Middle frontal gyrus (tissue), 1 donor: ENCODE results near the gene CCDC110.

Source experiments
- DNase-seq: peaks from one replicate; pipeline ENCODE4 v3.0.0-alpha.2; 2015; ENCODE audit warnings: low spot score; ENCODE audit errors: extremely low spot score

CCDC110 gene

DNA sequence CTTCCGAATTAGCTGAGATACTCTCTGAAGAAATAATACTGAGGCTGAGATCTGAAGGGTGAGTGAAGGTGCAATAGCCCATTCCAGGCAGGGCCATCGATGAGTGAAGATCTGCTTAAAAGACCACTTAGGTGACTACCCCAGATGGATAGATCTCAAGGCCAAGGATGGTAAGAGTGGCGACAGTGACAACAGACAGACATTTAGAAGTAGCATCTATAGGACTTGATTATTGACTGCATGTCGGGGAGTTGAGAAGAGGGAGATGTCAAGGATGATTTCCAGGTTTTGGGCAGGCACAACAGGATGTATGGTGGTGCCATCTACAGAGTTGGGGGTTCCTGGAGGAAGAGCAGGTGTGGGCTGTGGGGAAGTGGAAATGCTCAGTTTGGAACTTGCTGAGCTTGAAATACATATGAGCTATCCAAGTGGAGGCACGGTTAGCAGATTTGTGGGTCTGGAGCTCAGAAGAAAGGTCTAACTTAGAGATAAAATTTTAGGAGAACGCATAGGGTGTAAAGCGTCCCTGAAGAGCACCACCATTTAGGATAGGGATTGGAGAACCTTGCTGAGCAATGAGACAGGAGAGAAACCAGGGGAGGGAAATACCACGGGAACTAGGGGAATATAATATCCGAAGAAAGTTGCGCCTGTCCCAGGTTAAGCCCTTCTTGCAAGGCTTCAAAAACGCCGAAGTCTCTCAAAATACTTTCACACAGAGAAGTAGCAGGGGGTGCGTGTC is 46.5 kb downstream of the CCDC110 start:
- no peak for DNase-seq

DNA sequence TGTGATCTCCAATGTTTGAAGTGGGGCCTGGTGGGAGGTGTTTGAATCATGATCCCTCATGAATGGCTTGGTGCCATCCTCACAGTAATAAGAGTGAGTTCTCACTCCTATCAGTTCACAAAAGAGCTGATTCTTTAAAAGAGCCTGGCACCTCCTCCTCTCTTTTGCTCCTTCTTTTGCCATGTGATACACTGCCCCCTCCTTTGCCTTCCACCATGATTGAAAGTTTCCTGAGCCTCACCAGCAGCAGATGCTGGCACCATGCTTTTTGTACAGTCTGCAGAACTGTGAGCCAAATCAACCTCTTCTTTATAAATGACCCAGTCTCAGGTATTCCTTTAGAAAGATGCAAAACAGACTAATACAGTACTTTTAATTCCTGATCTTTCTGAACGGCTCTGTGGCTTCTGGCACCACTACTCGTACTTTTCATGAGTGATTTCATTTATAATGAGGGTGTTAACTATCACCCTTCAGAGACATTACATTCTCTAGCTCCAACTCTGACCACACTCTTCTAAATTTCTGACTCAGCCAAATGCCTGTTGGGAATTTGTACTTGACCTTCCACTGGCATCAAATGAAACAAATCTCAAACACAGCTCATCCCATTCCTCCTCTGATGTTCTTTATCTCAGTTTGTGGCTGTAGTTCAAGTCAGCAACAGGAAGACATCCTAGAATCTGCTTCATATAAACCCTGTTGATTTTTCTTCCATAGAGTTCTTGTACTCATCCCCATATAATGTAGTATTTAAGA is 50.0 kb downstream of the CCDC110 start:
- DNase-seq: no peak

DNA sequence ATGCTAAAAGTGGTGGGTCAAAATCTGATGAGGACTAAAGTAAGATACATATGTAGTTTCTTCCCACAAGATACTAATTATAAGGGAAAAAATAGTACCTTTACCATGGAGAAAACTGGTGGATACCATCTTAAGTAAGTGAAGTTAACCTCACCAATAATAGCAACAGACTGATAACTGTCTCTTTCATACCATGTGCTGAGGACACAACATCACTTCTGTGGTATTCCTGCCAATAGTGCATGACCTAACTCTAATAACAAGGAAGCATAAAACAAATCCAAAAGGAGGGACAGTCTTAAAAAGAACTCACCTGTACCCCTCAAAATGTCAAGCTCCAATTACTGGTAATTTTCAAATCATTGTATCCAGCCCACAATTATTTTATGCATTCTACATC is 54.6 kb downstream of the CCDC110 start:
- no peak for DNase-seq

DNA sequence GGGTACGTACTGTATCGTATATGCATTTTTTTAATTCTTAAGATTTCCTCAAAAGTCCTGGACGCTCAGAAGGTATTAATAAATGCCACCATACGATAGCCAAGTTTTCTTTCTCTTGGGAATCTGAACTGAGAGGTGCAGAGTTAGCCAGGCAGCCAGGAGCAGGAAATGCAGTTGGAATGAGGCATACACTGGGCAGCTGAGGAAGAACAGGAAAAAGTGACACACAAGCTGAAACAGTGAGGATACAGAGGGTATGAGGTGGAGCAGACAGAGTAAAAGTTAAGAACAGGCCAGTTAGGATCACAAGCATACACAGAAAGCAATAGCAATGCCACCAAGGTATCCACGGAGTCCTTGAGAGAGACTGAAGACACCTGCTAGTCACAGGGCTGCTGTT is 59.1 kb downstream of the CCDC110 start:
- DNase-seq: no peak

DNA sequence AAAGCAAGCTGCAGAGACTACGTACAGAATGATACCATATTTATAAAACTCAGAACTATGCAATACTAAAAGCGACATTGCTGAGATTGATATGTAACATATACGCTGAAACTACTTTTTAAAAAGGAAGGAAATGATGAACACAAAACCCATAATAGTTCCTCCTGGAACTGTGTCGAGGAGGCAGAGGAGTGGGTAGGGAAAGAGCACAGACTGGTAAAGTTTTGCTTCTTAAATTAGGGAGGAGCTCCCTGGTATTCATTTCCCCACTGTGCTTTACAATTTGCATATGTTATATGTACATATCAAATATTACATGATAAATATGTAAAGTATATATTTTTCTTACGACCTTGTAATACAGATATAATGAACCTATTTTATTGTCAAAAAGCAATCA is 59.7 kb downstream of the CCDC110 start:
- DNase-seq: no peak

DNA sequence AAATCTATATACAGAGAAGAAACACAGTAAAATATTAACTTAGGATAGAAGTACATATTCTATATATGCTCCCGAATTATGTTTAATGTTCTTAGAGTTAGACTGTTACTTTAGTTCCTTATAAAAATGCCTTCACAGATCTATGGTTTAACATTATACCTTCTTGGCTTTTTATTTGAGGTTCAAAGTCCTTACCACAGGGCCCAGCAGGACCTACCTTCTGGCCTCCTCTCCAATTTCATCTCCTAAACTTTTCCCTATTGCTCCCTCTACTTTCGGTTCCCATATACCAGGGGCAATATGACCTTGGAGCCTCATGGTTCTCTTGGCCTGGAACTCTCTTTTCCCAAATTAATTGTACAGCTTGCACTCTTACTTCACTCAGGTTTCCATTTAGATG is 63.1 kb downstream of the CCDC110 start:
- no peak for DNase-seq

DNA sequence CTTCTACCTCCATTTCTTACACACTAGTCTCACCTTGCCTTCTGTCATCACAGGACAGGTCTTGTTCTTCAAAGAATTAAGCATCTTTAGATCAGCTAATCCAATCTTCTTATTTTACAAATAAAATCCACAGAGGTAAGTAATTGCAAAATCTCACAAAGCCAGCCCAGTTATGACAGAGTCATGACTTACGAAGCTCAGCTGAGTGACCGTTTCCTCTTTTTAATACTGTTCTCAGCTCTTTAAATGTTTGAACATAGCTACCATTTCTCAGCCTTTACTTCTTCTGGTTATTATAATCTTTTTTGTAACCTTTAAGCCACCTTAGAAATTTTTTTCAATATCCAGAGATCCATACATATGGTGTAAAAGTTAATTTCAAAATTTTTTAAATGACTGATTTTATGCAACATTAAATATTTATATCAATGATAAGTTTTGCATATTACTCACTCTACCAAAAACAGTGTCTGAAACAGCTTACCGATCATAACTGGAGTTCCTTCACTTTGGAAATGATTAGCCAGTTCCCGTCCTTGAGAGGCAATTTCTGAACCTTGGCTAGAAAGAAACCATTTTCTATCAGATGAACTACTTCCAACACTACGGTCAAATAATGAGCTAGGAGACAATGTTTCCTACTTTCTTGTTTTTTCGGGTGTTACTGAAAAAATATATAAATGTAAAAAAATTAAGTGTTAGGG is 66.1 kb downstream of the CCDC110 start:
- no peak for DNase-seq

DNA sequence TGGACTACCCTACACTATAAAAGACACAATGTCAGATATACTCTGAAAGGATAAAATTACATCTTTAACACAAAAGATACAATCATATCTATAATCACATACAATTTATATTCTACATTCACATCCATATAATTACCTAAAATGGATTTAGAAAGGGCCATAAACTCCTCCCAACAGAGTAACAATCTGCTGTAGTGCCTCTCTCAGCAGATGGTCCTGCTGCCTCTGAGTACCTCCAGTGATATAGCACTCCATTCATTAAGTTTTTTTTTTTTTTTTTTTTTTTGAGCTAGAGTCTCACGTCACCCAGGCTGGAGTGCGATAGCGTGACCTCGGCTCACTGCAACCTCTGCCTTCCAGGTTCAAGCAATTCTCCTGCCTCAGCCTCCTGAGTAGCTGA is 67.5 kb downstream of the CCDC110 start:
- no peak for DNase-seq

DNA sequence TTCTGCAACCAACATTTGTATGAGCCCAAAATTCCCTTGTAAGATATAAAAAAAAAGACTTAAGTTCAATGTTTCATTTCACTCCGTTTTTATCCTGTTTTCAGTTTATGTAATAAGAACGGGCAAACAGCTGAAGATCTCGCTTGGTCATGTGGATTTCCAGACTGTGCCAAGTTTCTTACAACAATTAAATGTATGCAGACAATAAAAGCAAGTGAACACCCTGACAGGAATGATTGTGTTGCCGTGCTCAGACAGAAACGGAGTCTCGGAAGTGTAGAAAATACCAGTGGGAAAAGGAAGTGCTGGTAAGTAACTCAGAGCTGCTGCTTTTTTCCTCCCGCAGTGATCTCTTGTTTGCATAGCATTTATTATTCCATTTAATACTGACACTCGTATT is 72.1 kb downstream of the CCDC110 start:
- no peak for DNase-seq

DNA sequence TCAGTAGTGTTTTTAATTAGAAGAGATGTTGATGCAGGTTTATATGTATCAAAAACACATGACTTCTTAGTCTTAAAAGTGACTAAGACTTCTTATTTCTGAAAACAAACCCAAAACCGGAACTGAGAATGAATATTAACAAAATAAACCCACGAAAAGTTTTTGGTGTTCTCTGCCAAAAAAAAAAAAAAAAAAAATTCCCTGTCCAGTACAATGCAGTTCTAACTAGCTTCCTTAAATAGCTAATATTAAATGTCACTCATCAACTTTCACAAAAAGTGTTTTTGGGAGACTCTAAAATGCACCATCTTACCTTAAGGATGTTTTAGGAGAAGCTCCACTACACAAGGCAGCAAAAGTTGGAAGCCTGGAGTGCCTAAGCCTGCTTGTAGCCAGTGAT is 72.9 kb downstream of the CCDC110 start:
- no peak for DNase-seq

DNA sequence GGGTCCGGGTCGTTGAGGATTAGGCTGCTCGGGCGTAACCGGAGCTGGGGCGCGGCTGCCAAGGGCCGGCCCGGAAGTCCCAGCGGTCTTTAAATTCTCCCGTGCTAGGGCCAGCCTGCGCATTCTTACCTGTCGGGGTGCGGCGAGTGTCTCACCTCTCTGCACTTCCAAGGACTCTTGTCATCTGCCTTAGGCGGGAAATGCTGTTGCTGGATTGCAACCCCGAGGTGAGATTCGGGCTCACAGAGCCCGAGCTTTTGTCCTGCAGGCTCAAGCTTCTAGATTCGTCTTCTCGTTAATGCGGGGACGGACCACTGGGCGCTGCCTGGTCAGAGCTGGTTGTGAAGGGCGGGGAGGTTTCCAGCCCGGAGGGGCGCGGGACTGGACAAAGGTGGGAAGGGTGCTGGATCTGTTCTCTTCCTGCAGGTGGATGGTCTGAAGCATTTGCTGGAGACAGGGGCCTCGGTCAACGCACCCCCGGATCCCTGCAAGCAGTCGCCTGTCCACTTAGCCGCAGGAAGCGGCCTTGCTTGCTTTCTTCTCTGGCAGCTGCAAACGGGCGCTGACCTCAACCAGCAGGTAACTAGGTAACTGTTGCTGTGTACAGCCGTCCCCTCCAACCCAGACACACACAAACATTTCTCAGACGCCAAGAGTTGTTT is 74.7 kb downstream of the CCDC110 start, which contains the start of gene ANKRD37:
TSS of gene ANKRD37 (plus strand) at position 118 of the 662 bp plus-strand sequence. CDS start at position 201, 83 bp downstream.
- DNase-seq: no peak

DNA sequence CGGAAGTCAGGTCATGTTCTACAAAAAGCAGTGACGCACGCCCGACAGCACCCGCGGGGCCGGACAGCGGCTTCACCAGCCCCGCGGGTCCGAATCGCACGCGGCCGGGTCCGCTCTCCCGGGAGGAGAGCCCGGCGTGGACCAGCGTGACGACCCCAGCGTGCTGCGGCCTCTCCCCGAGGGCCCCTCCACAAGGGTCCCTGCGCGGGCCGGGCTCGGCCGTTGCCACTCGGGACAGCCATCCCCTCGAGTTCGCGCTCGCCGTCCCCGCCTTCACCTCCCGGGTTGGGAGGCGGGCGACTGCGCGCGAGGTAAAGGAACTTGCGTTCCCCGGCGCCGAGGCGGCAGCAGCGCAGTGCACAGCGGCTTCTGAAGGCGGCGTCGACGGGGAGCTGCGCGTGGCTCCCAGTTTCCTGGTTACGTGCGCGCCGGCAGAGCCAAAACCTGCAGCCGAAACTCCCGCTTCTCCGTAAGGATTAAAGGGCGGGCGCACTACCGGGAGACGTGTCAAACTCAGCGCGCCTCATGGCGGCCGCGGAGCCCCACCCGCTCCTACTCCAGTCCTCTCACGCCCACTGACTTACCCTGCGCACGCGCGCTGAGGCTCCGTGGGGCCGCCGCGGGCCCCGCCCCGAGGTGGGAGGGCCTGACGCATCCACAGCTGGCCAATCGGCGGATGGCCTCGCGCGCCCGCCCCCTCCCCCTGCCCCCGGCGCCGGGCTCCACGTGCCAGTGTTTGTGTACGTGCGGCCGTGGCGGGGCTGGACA is 75.4 kb downstream of the CCDC110 start:
- DNase-seq: peak; percentile 97

DNA sequence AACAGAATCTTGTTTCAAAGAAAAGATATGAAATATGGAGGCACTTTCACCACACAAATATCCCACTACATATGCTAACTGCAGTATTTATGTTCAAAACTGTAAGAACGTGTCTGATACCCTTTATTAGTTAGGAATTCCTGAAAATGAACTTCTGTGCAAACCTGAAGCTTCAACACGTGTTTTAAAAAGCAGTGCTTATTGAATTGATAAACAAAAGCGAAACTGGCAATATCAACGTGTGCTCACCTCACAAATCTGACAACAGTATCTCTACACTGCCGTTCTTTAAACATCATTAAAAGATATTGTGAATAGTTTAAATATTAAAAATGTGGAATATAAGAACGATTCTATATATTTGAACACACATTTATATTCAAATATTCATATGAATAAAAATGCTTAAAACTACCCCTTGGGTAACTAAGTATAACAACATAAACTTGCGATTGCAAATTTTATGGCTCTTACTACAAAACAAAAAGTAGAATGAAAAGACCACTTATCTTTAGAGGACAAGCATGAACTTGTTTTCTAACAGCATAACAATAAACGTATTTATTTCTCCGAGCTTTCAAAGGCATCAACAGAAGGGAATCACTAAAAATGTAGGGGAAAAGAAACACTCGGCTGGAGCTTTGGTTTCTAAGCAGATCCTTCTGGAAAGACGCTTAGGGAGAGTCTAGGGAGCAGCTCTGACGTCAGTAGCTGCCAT is 76.1 kb downstream of the CCDC110 start, which contains the start of gene LRP2BP:
TSS of gene LRP2BP (minus strand) at position 687 of the 718 bp plus-strand sequence. CDS start 17,738 bp downstream, outside the sequence.
- peak; percentile 87 for DNase-seq
